K562 (cell line): ENCODE data around the gene A1BG. TPM values are rescaled to one million over a fixed set of nuclear protein-coding genes. Genes with fewer than 3 reads are reported as not detected.
A peak's percentile ranks its signal among the peaks of the same experiment; 100 is the strongest.

Source experiments
- ATAC-seq: fragments of 200-7000 bp; cut with Tn5 transposase; 3 replicates; pipeline ENCODE4 v1.9.1; 2020; ENCODE audit warnings: moderate library complexity
- BruUV-seq: library from RNA; stranded (reverse); fragments of 400-500 nt; replicated peaks from 2 replicates; lab custom pipeline; 2021; lab: Mats Ljungman, UMichigan
- CTCF ChIA-PET: fragments of 300-600 bp; formaldehyde crosslinking; extraction: SDS; loops from one replicate; lab custom pipeline; 2021; ENCODE audit warnings: low intra/inter-chr PET ratio; lab: Yijun Ruan, JAX
- POLR2A ChIA-PET: fragments of 300-600, 350-650 bp; sonication (Branson Sonifier 250); formaldehyde crosslinking; extraction: SDS; loops from one replicate; lab custom pipeline; 2021; ENCODE audit warnings: antibody characterized with exemption, inconsistent platforms; lab: Yijun Ruan, JAX
- DNase-seq, 4 experiments: peaks; one replicate each; pipeline versions ENCODE4 v3.0.0 to v3.0.0-alpha.2; 2011 to 2018; ENCODE audit warnings: low spot score in 3 of 4, mixed read lengths in 3 of 4; ENCODE audit errors: extremely low read depth in 1 of 4
- FAIRE-seq: peaks from 2 replicates; lab custom pipeline; 2011; peaks lifted over from hg19 to GRCh38; lab: Jason Lieb, UNC
- H2AFZ ChIP-seq: 2 replicates; pipeline ENCODE4 v1.6.0; 2011; ENCODE audit warnings: low read depth, low read length, control low read depth, inconsistent platforms
- H3K27ac ChIP-seq: fragments of 200-600 bp; 3 replicates; pipeline ENCODE4 v1.8.0; 2011; ENCODE audit warnings: low read depth, mild to moderate bottlenecking, control low read depth, inconsistent platforms, low read length, moderate library complexity, mixed read lengths; ENCODE audit errors: extremely low read depth
- H3K27me3 ChIP-seq, 2 experiments: fragments of 300-600 bp in 1 of 2; 2 replicates in 1 of 2; 3 replicates in 1 of 2; pipeline versions ENCODE4 v1.6.0 to v1.8.0; 2011; ENCODE audit warnings: inconsistent platforms in 2 of 2, low read length in 2 of 2, mild to moderate bottlenecking in 1 of 2, mixed read lengths in 1 of 2, moderate library complexity in 1 of 2; ENCODE audit not compliant: control insufficient read depth in 2 of 2, insufficient read depth in 2 of 2
- H3K36me3 ChIP-seq: fragments of 300-600 bp; 3 replicates; pipeline ENCODE4 v1.8.0; 2011; ENCODE audit warnings: mild to moderate bottlenecking, low read length, inconsistent platforms; ENCODE audit not compliant: control insufficient read depth, insufficient read depth
- H3K4me1 ChIP-seq, 2 experiments: fragments of 200-600 bp in 1 of 2; replicated peaks in 1 of 2; 2 replicates in 1 of 2; 3 replicates in 1 of 2; pipeline versions ENCODE4 v1.5.1 to v1.8.0; 2011; ENCODE audit warnings: inconsistent platforms in 2 of 2, low read length in 2 of 2, mild to moderate bottlenecking in 1 of 2, mixed read lengths in 1 of 2, moderate library complexity in 1 of 2; ENCODE audit not compliant: control insufficient read depth in 2 of 2, insufficient read depth in 2 of 2
- H3K4me2 ChIP-seq: 2 replicates; pipeline ENCODE4 v1.6.1; 2011; ENCODE audit warnings: low read length, control low read depth, inconsistent platforms, mixed read lengths; ENCODE audit not compliant: insufficient read depth
- H3K4me3 ChIP-seq: fragments of 200-600 bp; sonication (generic), shearing (Covaris generic); 2 replicates; pipeline ENCODE4 v1.5.1; 2016; ENCODE audit warnings: control low read depth, inconsistent platforms
- H3K79me2 ChIP-seq: fragments of 200-600 bp; 3 replicates; pipeline ENCODE4 v1.8.0; 2011; ENCODE audit warnings: low read length, inconsistent platforms; ENCODE audit not compliant: control insufficient read depth, insufficient read depth
- H3K9ac ChIP-seq, 2 experiments: 2 replicates each; pipeline versions ENCODE4 v1.6.0 to v1.6.1; 2011; ENCODE audit warnings: low read depth in 2 of 2, low read length in 2 of 2, control low read depth in 1 of 2, inconsistent platforms in 1 of 2, mild to moderate bottlenecking in 1 of 2, mixed read lengths in 1 of 2; ENCODE audit not compliant: insufficient read depth in 1 of 2
- H3K9me1 ChIP-seq: one replicate; pipeline ENCODE4 v1.6.0; 2011; ENCODE audit warnings: inconsistent platforms, mild to moderate bottlenecking, low read length, moderate library complexity; ENCODE audit not compliant: control insufficient read depth, insufficient read depth
- H3K9me3 ChIP-seq: replicated peaks from 2 replicates; pipeline ENCODE4 v1.5.1; 2011; ENCODE audit warnings: low read depth, low read length, inconsistent platforms; ENCODE audit not compliant: control insufficient read depth, insufficient read depth
- H4K20me1 ChIP-seq: replicated peaks from 2 replicates; pipeline ENCODE4 v1.6.1; 2011; ENCODE audit warnings: low read length, inconsistent platforms, mixed read lengths; ENCODE audit not compliant: control insufficient read depth, insufficient read depth
- CC2D1A ChIP-seq: fragments of 450-650 bp; IDR thresholded peaks from 2 replicates; pipeline ENCODE4 v1.6.1; 2017; ENCODE audit warnings: mild to moderate bottlenecking
- CTCF ChIP-seq, 3 experiments: IDR thresholded peaks in 2 of 3; conservative IDR thresholded peaks in 1 of 3; 2 replicates each; pipeline ENCODE4 v1.5.1; 2011 to 2012; ENCODE audit warnings: low read length in 3 of 3, mild to moderate bottlenecking in 3 of 3, control low read depth in 2 of 3, improper control_type of control experiment in 1 of 3, inconsistent platforms in 1 of 3, low read depth in 1 of 3, mixed read lengths in 1 of 3, moderate library complexity in 1 of 3; ENCODE audit not compliant: insufficient read depth in 2 of 3
- MTA2 ChIP-seq: fragments of 450-650 bp; IDR thresholded peaks from 2 replicates; pipeline ENCODE4 v1.6.1; 2016; ENCODE audit warnings: low read depth
- MTA3 ChIP-seq: fragments of 450-650 bp; formaldehyde crosslinking; IDR thresholded peaks from 2 replicates; pipeline ENCODE4 v1.6.1; 2017; ENCODE audit warnings: mild to moderate bottlenecking, borderline replicate concordance
- RAD21 ChIP-seq, 2 experiments: fragments of 250-450 bp in 1 of 2; fragments of 450-650 bp in 1 of 2; sonication (Bioruptor Pico) in 1 of 2; formaldehyde crosslinking in 1 of 2; IDR thresholded peaks in 1 of 2; conservative IDR thresholded peaks in 1 of 2; 2 replicates each; pipeline versions ENCODE4 v1.4.0 to v1.8.0; 2020 to 2022; ENCODE audit warnings: mild to moderate bottlenecking in 2 of 2, moderate library complexity in 1 of 2
- SMC3 ChIP-seq: conservative IDR thresholded peaks from 2 replicates; pipeline ENCODE4 v1.6.1; 2011; ENCODE audit warnings: low read depth, low read length, improper control_type of control experiment; ENCODE audit not compliant: insufficient read depth
- SNRNP70 ChIP-seq: fragments of 200-400 bp; formaldehyde crosslinking; optimal IDR thresholded peaks from 2 replicates; pipeline ENCODE3; 2017; ENCODE audit warnings: low read depth, low read length
- TFAP4 ChIP-seq: sonication (generic); formaldehyde crosslinking; IDR thresholded peaks from 2 replicates; pipeline ENCODE4 v1.8.0; 2022; ENCODE audit warnings: missing genetic modification reagents, mild to moderate bottlenecking, moderate library complexity, borderline replicate concordance
- WGBS: fragments of 100-300 bp; shearing (Covaris generic); methylation state at CpG from one replicate; pipeline ENCODE4 v1.1.6; 2016; ENCODE audit warnings: low coverage, mixed read lengths; ENCODE audit not compliant: insufficient coverage; ENCODE audit errors: missing lambda C conversion rate; 5-methylcytosine and 5-hydroxymethylcytosine counted together
- in situ Hi-C: fragments of 300-500 bp; cut with MboI; formaldehyde crosslinking; loops from 4 replicates; pipeline ENCODE4 v1.15.0; 2018; ENCODE audit warnings: inconsistent platforms, mixed read lengths
- intact Hi-C: fragments of 100-400 bp; cut with micrococcal nuclease; formaldehyde crosslinking; loops from 2 replicates; pipeline ENCODE4 v1.14.2; 2022
- polyA plus RNA-seq, 8 experiments: library from polyadenylated mRNA; depleted of rRNA in 4 of 8; stranded (reverse) in 5 of 8; unstranded in 3 of 8; fragments of >200 nt; fragmentation: Nextera tagmentation in 2 of 8; fragmentation: Illumina TruSeq in 1 of 8; extraction: Ambion mirVana in 2 of 8; extraction: Trizol in 1 of 8; gene quantifications; 2 replicates each; pipeline versions ENCODE4 v1.2.1 to v1.2.3, GENCODE V29; 2011 to 2014; ENCODE audit warnings: inconsistent platforms in 1 of 8, missing spikeins in 1 of 8
- total RNA-seq, 7 experiments: library from RNA; depleted of rRNA in 6 of 7; stranded (reverse); fragments of >200 nt in 6 of 7; fragmentation: Illumina TruSeq in 2 of 7; extraction: Trizol in 2 of 7; gene quantifications; 2 replicates each; pipeline versions ENCODE4 v1.2.1 to v1.2.3, GENCODE V29; 2011 to 2021; ENCODE audit warnings: low replicate concordance in 1 of 7

The A1BG gene
- total and polyA plus RNA-seq, 9 of the 15 experiments (the other 6 are each of a cell fraction or from before 2014, with no cell fraction given), result 0.10 to 19.8 (median 2.6) TPM

- peak; percentile 61 for TF ChIP-seq TFAP4
- no peak for TF ChIP-seq MTA3
Measured at GRCh38 chr19:58330458-58330857, 22.8 kb downstream of the A1BG start (continued).

- FAIRE-seq (no peak), DNase-seq (peak; percentile 25 to 71 (median 38)), ATAC-seq (no peak)
- Histone ChIP-seq H3K4me1 (peaks cover 22 to 34% of the 10 kb centered on the region in 2 experiments; a peak in 4 of 5 replicates), H3K4me2 (0 out of 2 replicates have a peak overlapping the region, but pooled peaks have one; percentile 13), H3K79me2 (peaks cover 49% of the 10 kb centered on the region), H3K9me3 (no peaks in the 10 kb centered on the region), H3K9ac (peak overlapping the region in 1 of 2 experiments; percentile 4; a peak in 1 of 4 replicates), H3K27me3 (no peaks in the 10 kb centered on the region), H3K27ac (no peak overlapping the region; the same call in 2 of the 3 replicates), H3K9me1 (peaks cover 2% of the 10 kb centered on the region), H3K4me3 (no peak overlapping the region), H4K20me1 (peaks cover 4% of the 10 kb centered on the region; the same call in 1 of the 2 replicates), H2AFZ (no peak overlapping the region), H3K36me3 (no peaks in the 10 kb centered on the region)
- in situ Hi-C loops, result no loop called here
- POLR2A ChIA-PET, result interaction anchor here (0.7 to 1.1 kb wide), 3 partner anchors 50 to 156 kb away, joined by 3 to 4 read pairs (median 3); partner anchors contain the start of gene ZNF8
- CTCF ChIA-PET, result no interaction called here
- intact Hi-C loops, result loop anchor here (5.0 kb wide), 3 partner anchors 78 to 148 kb away; partner anchors contain the start of genes ZNF446, ZNF544 and ZNF584
- WGBS, result 36% methylated on average over 10 of the region's 10 CpGs
- BruUV-seq, result no TSS peak
- TF ChIP-seq CTCF (IDR thresholded peaks at IDR 0.05 in 2 of 3, conservative IDR thresholded peaks at IDR 0.05 in 1 of 3; ENCODE audit: insufficient read depth in 2 of 3, low read depth in 1 of 3, low read length in 3 of 3) (peak; percentile 66 to 72 (median 70)), RAD21 (CRISPR knock-in tag; conservative IDR thresholded peaks at IDR 0.05 in 1 of 2, IDR thresholded peaks at IDR 0.05 in 1 of 2) (peak; percentile 41 to 65; a peak in 3 of 4 replicates), SMC3 (peak; percentile 46; the same call in 1 of the 2 replicates), MTA2 (no peak), SNRNP70 (no peak), CC2D1A (0 out of 2 replicates have a peak, but pooled peaks have one; percentile 31)
Measured at GRCh38 chr19:58328999-58329398, 24.3 kb downstream of the A1BG start.
